Rectal smooth muscle tissue (tissue), 1 donor: Measurements from ENCODE around the gene COL19A1.
"Not testable (repeated sequence)": the region's sequence is repeated elsewhere in the genome, so short reads cannot be mapped to it uniquely, and the experiment has no call there.

Source experiments
- H3K27ac ChIP-seq: one replicate; pipeline ENCODE4 v1.7.0; 2013; ENCODE audit warnings: low read depth, low read length, inconsistent platforms
- H3K27me3 ChIP-seq: one replicate; pipeline ENCODE4 v1.7.0; 2013; ENCODE audit warnings: low read length; ENCODE audit not compliant: control insufficient read depth, insufficient read depth
- H3K36me3 ChIP-seq: one replicate; pipeline ENCODE4 v1.7.0; 2013; ENCODE audit warnings: low read length; ENCODE audit not compliant: control insufficient read depth, insufficient read depth
- H3K4me1 ChIP-seq: one replicate; pipeline ENCODE4 v1.7.0; 2013; ENCODE audit warnings: low read length; ENCODE audit not compliant: control insufficient read depth, insufficient read depth
- H3K4me3 ChIP-seq: one replicate; pipeline ENCODE4 v1.7.0; 2013; ENCODE audit warnings: low read length
- H3K9ac ChIP-seq: one replicate; pipeline ENCODE4 v1.7.0; 2013; ENCODE audit warnings: low read length

COL19A1 gene

GRCh38 chr6:69988458-69989126, 122.2 kb downstream of the COL19A1 start:
- Histone ChIP-seq H3K27me3 (no peaks in the 10 kb centered on the region), H3K4me3 (no peak overlapping the region)

GRCh38 chr6:69994251-69994650, 127.9 kb downstream of the COL19A1 start:
- no peak overlapping the region for H3K27ac ChIP-seq
- H3K4me3 ChIP-seq = no peak overlapping the region
- no peaks in the 10 kb centered on the region for H3K4me1 ChIP-seq
- no peaks in the 10 kb centered on the region for H3K36me3 ChIP-seq
- no peak overlapping the region for H3K9ac ChIP-seq
- no peaks in the 10 kb centered on the region for H3K27me3 ChIP-seq

More at GRCh38 chr6:69988458-69989126, 122.2 kb downstream of the COL19A1 start:
- Histone ChIP-seq H3K27ac (no peak overlapping the region), H3K9ac (no peak overlapping the region), H3K36me3 (no peaks in the 10 kb centered on the region), H3K4me1 (no peaks in the 10 kb centered on the region)

- Histone ChIP-seq H3K27me3 (no peaks in the 10 kb centered on the region), H3K36me3 (no peaks in the 10 kb centered on the region), H3K9ac (no peak overlapping the region), H3K27ac (no peak overlapping the region), H3K4me1 (no peaks in the 10 kb centered on the region), H3K4me3 (no peak overlapping the region)
These were observed 141.8 kb downstream of the COL19A1 start for GRCh38 chr6:70008189-70008588.

GRCh38 chr6:70010339-70010738, 144.0 kb downstream of the COL19A1 start:
- not testable (repeated sequence) for H3K9ac ChIP-seq, H3K27ac ChIP-seq, H3K36me3 ChIP-seq, H3K4me1 ChIP-seq, H3K27me3 ChIP-seq, H3K4me3 ChIP-seq

GRCh38 chr6:70023201-70023600, 156.8 kb downstream of the COL19A1 start:
- H3K9ac ChIP-seq, H3K27me3 ChIP-seq, H3K36me3 ChIP-seq, H3K4me1 ChIP-seq, H3K27ac ChIP-seq, H3K4me3 ChIP-seq: not testable (repeated sequence)

GRCh38 chr6:70028246-70028645, 161.9 kb downstream of the COL19A1 start:
- no peak overlapping the region for H3K9ac ChIP-seq
- H3K36me3 ChIP-seq = no peaks in the 10 kb centered on the region
- no peak overlapping the region for H3K27ac ChIP-seq
- H3K4me3 ChIP-seq = no peak overlapping the region
- no peaks in the 10 kb centered on the region for H3K27me3 ChIP-seq
- no peaks in the 10 kb centered on the region for H3K4me1 ChIP-seq

- Histone ChIP-seq H3K9ac (no peak overlapping the region), H3K36me3 (no peaks in the 10 kb centered on the region), H3K4me1 (no peaks in the 10 kb centered on the region), H3K27ac (no peak overlapping the region), H3K4me3 (no peak overlapping the region), H3K27me3 (no peaks in the 10 kb centered on the region)
These were observed 162.6 kb downstream of the COL19A1 start for GRCh38 chr6:70028926-70029325.

GRCh38 chr6:70033781-70034180, 167.4 kb downstream of the COL19A1 start:
- H3K4me3 ChIP-seq = no peak overlapping the region
- H3K36me3 ChIP-seq = no peaks in the 10 kb centered on the region
- no peak overlapping the region for H3K27ac ChIP-seq
- no peaks in the 10 kb centered on the region for H3K27me3 ChIP-seq
- H3K9ac ChIP-seq = no peak overlapping the region
- no peaks in the 10 kb centered on the region for H3K4me1 ChIP-seq

GRCh38 chr6:70037445-70037844, 171.1 kb downstream of the COL19A1 start:
- H3K4me1 ChIP-seq = no peaks in the 10 kb centered on the region
- H3K27ac ChIP-seq = no peak overlapping the region
- H3K36me3 ChIP-seq = no peaks in the 10 kb centered on the region
- no peak overlapping the region for H3K4me3 ChIP-seq
- no peaks in the 10 kb centered on the region for H3K27me3 ChIP-seq
- H3K9ac ChIP-seq = no peak overlapping the region

GRCh38 chr6:70040766-70041165, 174.4 kb downstream of the COL19A1 start:
- Histone ChIP-seq H3K4me3 (no peak overlapping the region), H3K27me3 (no peaks in the 10 kb centered on the region), H3K27ac (no peak overlapping the region), H3K9ac (no peak overlapping the region), H3K36me3 (no peaks in the 10 kb centered on the region), H3K4me1 (no peaks in the 10 kb centered on the region)

- no peak overlapping the region for H3K9ac ChIP-seq
- no peak overlapping the region for H3K4me3 ChIP-seq
- H3K36me3 ChIP-seq = no peaks in the 10 kb centered on the region
- H3K27me3 ChIP-seq = no peaks in the 10 kb centered on the region
- H3K4me1 ChIP-seq = no peaks in the 10 kb centered on the region
- no peak overlapping the region for H3K27ac ChIP-seq
These were observed 175.1 kb downstream of the COL19A1 start for GRCh38 chr6:70041411-70041810.

- H3K9ac ChIP-seq = no peak overlapping the region
- H3K36me3 ChIP-seq = no peaks in the 10 kb centered on the region
- no peaks in the 10 kb centered on the region for H3K27me3 ChIP-seq
- H3K4me3 ChIP-seq = no peak overlapping the region
- no peaks in the 10 kb centered on the region for H3K4me1 ChIP-seq
- H3K27ac ChIP-seq = no peak overlapping the region
These were observed 179.1 kb downstream of the COL19A1 start for GRCh38 chr6:70045413-70045812.
